Stimulated activated CD4-positive, alpha-beta T cell treated with anti-CD3 and anti-CD28 coated beads, Interleukin-2, amount 100 ng/mL, for 4 hours (primary cell): ENCODE measurements around the gene LRRC34.
A peak's percentile ranks its signal among the peaks of the same experiment; 100 is the strongest.

Experiments used
- DNase-seq: peaks from one replicate; pipeline ENCODE4 v3.0.0-alpha.2; 2020; ENCODE audit warnings: low read depth

The LRRC34 gene

GRCh38 chr3:169764882-169765612 lies 47.7 kb downstream of the LRRC34 start, which contains the start of gene TERC:
Gene TERC, minus strand, starts transcription at chr3:169765060.
- DNase-seq = peak; percentile 87

DNA sequence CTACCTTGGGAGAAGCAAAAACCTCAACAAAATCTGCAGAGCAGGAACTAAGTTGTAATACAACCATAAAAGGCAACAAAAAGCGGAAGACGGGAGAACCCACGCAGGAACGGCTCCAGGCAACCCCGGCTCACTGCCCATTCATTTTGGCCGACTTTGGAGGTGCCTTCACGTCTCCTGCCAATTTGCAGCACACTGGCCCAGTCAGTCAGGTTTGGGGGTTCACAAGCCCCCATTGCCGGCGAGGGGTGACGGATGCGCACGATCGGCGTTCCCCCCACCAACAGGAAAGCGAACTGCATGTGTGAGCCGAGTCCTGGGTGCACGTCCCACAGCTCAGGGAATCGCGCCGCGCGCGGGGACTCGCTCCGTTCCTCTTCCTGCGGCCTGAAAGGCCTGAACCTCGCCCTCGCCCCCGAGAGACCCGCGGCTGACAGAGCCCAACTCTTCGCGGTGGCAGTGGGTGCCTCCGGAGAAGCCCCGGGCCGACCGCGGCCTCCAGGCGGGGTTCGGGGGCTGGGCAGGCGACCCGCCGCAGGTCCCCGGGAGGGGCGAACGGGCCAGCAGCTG lies 48.3 kb downstream of the LRRC34 start:
- DNase-seq = peak; percentile 48

DNA sequence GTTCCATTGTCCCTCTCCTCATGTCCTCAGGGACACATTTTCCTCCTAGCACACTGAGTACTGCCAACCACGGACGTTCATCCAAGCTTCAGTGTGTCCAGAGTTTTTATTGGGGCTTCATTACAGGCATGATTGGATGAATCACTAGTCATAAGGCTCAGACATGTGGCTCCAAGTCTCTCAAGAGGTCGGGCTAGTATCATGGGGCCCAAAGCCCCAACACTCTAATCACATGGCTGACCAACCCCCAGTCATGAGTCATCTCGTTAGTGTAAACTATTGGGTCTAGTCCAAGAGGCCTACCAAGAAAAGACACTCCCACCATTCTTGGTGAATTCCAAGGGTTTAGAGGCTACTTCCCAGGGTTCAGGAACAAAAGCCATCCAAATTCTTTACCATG lies 52.2 kb downstream of the LRRC34 start:
- no peak for DNase-seq

- no peak for DNase-seq
Observed at GRCh38 chr3:169759256-169759655, 53.4 kb downstream of the LRRC34 start.

DNA sequence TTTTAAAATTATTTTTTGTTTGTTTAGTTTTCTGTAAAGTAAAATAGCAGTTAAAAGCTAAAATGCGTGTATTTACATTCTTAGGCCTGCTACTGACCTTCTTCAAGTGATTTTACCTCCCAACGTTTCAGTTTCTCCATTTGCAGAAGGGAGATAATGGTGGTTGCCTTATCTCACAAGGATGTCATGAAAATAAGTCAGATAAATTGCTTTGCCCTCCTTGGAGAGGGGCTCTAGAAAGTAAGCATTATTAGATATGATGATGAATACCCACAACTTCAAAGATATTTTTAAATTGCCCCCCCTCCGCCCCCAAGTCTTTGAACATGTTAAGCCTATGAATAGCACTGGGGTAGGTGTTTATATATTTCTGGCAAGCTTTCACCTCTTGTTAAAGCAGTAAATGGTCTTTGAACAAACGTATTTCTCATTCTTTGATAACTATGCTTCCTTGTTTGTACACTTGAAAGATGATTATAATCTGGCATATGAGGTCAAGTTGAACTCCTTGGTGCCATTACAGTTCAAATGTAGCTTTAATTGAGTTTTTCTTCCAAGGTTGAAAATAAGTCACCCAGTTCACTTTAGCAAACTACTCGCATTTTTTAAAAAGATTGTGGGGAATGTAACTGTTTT lies 54.2 kb downstream of the LRRC34 start:
- no peak for DNase-seq

DNA sequence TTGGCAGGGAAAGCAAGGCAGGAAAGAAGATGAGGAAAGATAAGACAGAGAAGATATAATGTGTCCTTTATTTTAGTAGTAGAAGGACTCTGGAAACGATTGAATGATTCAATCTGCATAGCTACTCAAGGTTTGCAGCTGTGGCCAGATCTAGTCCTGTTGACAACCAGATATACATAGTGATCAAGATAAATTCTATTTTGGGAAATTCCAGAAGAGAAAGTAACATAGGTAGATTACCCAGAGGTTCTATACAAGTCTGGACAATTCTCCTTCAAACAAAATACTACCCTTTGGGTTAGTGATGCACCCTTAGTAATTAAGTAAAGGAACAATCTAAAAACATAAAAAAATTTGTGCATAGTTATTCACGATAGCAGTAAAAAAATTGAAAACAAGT lies 57.2 kb downstream of the LRRC34 start:
- DNase-seq = no peak

DNA sequence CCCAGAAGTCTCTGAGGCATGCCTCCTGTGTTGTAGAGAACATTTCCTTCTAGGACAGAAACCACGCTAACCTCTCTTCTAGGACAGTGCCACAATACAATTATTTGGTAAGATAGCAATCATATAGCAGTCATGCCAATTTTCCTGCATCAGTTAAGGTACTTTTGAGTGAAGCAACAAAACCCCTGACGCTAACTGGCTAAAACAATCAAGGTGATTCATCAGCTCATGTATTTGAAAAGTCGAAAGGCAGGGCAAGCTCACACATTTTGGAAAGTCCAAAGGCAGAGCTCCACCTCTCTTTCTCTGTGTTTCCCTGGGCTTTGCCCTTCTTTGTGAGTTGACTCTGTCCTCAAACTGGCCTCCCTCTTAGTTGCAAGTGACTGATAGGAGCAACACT lies 58.0 kb downstream of the LRRC34 start:
- no peak for DNase-seq

GRCh38 chr3:169751875-169752274 lies 60.8 kb downstream of the LRRC34 start:
- no peak for DNase-seq

- no peak for DNase-seq
Observed at GRCh38 chr3:169750665-169751064, 62.0 kb downstream of the LRRC34 start.

DNA sequence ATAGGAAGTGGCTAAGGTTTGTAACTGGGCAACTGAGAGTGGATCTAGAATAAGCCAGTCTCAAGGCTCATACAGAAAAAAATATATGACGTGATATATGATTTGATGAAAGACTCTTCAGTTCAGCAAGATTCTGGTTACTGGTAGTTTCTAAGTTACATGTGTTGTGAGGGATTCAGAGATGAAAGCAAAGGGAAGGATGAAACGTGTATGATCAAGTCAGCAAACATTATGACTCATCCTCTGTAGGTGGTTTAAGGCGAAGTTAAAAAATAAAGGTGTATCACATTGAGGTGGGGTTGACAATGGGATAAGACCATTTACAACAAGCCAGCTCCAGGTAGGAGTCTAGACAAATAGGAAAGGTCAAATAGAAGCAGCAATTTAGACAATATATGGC lies 64.0 kb downstream of the LRRC34 start:
- DNase-seq = no peak

DNA sequence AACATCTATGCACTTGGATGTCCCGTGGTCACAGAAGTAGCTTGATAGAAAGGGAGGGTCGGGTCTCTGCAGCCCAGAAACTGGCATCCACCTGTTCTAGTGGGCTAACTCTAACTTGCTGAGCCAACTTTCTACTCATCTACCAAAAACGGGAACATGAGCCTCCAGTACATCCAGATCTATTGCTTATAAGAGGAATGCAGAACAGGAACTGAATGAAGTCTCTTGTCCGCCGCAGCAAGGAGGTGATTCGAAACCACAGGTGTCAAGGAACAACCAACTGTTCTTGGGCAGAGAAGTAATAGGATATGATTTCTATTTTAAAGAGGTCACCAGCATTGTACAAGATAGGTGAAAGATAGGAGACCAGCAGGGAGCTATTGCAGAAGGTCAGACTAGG lies 65.8 kb downstream of the LRRC34 start:
- DNase-seq = no peak

GRCh38 chr3:169744366-169745054 lies 68.2 kb downstream of the LRRC34 start:
- DNase-seq = no peak
